AG09309 (cell line): Measurements from ENCODE around the gene HPF1.
A peak's percentile ranks its signal among the peaks of the same experiment; 100 is the strongest.
"Not testable (repeated sequence)": the region's sequence is repeated elsewhere in the genome, so short reads cannot be mapped to it uniquely, and the experiment has no call there.

Experiments
- DNase-seq: peaks from one replicate; pipeline ENCODE4 v3.0.0-alpha.2; 2010; ENCODE audit warnings: low read depth
- H3K4me3 ChIP-seq: 2 replicates; pipeline ENCODE4 v1.5.1; 2011; ENCODE audit warnings: mild to moderate bottlenecking, low read depth, low read length, moderate library complexity; ENCODE audit not compliant: control insufficient read depth
- CTCF ChIP-seq: IDR thresholded peaks from 2 replicates; pipeline ENCODE4 v1.5.1; 2011; ENCODE audit warnings: mild to moderate bottlenecking, low read depth, low read length, inconsistent platforms; ENCODE audit not compliant: insufficient read depth, control insufficient read depth; ENCODE audit errors: missing control alignments

Gene HPF1

DNA sequence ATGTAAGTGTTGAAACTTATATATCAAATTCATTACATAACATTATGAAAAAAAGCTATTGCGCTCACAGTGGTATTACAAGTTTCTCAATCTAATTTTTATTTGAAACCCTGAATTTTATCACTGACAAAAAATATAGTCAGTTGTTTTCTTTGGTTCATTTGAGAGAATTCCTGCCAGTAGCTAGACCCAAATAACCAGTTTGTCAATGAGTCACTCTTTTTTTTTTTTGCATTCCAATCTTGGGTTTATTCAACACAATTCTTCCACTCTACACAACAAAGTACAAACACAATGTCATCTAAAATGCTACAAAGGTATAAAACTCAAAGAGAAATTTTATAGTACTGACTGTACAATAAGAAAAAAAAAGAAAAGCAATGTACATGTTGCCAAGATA is 13.1 kb downstream of the HPF1 start:
- H3K4me3 ChIP-seq = no peak overlapping the region
- TF ChIP-seq CTCF = no peak
- DNase-seq = no peak

DNA sequence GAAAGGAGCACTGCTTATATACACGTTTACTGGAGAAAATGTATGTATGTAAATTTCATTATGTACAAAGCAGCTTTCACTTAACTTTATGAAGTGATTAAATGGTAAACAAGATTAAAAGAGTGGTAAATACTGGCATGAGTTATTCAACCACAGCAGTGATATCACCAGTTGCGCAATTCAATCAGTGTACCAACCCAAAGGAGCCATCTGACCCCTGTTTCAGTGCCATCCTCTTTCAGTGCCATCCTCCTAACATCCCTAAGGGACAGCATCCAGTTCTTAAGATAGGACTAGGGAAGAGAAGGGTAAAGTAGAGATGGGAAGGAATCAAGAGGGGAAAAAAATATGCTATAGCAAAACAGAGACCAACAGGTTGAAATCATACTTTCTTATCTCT is 16.2 kb downstream of the HPF1 start:
- H3K4me3 ChIP-seq = no peak overlapping the region
- no peak for DNase-seq
- no peak for TF ChIP-seq CTCF

DNA sequence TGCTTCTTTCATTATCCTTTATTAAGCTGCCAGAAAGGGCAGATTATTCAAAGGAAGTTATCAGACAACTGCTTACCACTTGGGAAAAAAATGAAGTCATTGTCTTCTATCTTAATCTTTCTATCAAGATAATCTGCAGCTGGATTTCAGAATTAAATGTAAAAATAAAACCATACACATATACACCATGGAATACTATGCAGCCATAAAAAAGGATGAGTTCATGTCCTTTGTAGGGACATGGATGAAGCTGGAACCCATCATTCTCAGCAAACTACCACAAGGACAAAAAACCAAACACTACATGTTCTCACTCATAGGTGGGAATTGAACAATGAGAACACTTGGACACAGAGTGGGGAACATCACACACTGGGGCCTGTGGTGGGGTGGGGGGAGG is 19.1 kb downstream of the HPF1 start:
- DNase-seq, H3K4me3 ChIP-seq: not testable (repeated sequence)

- no peak for DNase-seq
- no peak overlapping the region for H3K4me3 ChIP-seq
- TF ChIP-seq CTCF = no peak
These were observed 27.2 kb downstream of the HPF1 start for GRCh38 chr4:169730564-169730963.

DNA sequence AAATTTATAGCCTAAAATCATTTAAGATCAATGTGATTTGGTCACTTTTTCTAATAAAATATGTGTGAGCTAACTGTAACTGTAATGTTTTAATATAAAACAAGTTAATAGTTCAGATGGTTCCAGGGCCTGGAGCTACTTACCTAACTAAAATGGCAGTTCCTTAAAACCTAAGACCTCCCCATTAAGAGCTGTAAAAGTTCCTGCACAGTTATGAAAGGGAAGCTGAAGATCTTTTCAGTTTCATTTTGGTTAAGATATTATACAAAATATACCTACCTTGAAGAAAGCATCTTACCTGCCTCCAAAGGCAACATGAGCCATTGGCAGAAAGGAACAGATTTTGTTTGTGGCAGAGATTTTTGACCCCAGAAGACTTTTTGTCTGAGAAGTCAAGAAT is 30.1 kb downstream of the HPF1 start:
- no peak for TF ChIP-seq CTCF

DNA sequence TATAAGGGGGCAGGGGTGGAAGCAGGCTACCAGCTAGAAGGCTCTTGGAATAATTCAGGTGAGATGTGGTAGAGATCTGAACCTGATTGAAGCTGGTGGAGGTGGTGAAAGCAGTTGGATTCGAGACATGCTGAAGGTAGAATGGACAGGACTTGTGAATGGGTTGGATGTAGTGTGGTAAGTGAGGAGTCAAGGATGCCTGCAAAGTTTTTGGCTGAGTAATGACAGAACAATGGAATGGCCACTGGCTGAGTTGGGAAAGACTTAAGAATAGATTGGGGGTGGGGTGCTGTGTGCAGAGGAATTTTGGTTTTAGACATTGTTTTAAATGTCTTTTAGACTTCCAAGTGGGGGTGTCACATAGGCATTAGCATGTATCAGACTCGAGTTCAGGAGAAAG is 33.5 kb downstream of the HPF1 start:
- no peak for TF ChIP-seq CTCF
- no peak for DNase-seq
- no peak overlapping the region for H3K4me3 ChIP-seq

More for the DNA sequence above, 30.1 kb downstream of the HPF1 start:
- no peak for DNase-seq
- no peak overlapping the region for H3K4me3 ChIP-seq

GRCh38 chr4:169723207-169723965 is 34.4 kb downstream of the HPF1 start:
- peak; percentile 17 for TF ChIP-seq CTCF
- DNase-seq = no peak

More at GRCh38 chr4:169723207-169723965, 34.4 kb downstream of the HPF1 start:
- H3K4me3 ChIP-seq = no peak overlapping the region
